GM12874 (cell line): ENCODE measurements around the gene CFDP1.

Source experiments
- CTCF ChIP-seq: IDR thresholded peaks from 2 replicates; pipeline ENCODE4 v1.5.1; 2011; ENCODE audit warnings: low read depth, mild to moderate bottlenecking, control low read depth, low read length, moderate library complexity; ENCODE audit not compliant: insufficient read depth

The CFDP1 gene

DNA sequence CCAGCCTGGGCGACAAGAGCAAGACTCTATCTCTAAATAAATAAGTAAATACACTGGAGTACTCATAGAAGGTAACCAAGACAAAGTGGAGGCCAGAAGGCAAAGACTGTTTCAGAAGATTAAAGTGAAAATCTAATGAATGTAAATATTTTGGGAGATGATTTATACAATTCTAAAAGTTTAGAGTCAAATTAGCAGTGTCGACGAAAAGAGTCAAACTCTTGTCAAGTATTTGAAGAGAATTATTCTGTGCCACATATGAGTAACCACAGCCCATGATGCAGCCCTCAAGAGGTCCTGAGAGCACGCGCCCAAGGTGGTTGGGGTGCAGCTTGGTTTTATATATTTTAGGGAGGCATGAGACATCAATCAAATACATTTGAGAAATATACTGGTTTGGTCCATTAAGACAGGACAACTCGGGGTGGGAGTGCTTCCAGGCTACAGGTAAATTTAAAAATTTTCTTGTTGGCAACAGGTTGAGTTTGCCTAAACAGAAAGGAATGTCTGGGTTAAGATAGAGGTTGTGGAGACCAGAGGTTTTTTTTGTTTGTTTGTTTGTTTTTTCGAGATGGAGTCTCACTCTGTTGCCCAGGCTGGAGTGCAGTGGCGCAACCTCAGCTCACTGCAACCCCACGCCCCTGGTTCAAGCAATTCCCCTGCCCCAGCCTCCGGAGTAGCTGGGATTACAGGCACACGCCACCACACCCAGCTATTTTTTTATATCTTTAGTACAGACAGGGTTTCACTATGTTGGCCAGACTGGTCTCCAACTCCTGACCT, 3.5 kb downstream of the CFDP1 start:
- no peak for TF ChIP-seq CTCF

GRCh38 chr16:75423723-75424104, 9.6 kb downstream of the CFDP1 start:
- no peak for TF ChIP-seq CTCF

- TF ChIP-seq CTCF = no peak
Observed at GRCh38 chr16:75421820-75422126, 11.5 kb downstream of the CFDP1 start.

DNA sequence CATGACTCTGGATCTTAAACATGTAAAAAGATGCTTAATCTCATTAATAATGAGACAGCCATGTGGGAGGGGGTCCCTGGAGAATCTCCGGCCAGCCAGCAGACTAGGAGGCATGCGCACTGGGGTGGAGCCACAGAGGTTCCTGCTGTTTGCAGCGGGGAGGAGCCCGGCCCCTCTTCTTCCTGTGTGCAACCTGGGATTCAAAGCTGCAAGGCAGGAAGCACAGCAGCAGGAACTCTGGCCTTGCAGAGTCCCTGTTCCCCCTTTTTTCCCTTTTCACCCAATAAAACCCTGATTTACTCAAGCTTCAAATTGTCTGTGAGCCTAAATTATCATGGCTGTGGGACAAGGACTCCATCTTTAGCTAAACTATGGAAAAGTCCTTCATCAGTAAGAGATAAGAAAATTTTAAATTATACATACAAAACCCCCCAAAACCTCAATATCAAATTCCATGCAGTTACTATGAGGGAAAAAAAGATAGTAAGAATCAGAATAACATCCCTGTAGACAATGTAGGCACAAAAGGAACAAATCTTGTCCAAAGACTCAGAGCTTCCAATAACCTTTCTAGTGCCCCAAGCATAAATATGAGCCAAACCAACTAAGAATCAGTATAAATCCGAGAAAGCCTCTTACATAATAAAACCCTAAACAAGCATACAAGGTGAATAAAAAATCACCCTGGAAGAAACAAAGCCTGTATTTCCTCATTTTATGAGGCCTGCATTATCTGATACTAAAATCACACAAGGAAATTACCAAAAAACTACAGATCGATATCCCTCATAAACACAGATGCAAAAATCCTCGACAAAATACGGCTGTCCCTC, 12.1 kb downstream of the CFDP1 start:
- TF ChIP-seq CTCF = no peak

- TF ChIP-seq CTCF = no peak
Observed at GRCh38 chr16:75416904-75417565, 16.3 kb downstream of the CFDP1 start.

GRCh38 chr16:75415169-75415905, 18.0 kb downstream of the CFDP1 start:
- no peak for TF ChIP-seq CTCF

- TF ChIP-seq CTCF = no peak
Observed at GRCh38 chr16:75413951-75414350, 19.4 kb downstream of the CFDP1 start.
